ENCODE data around the gene NCKAP1. TPM values are rescaled to one million over a fixed set of nuclear protein-coding genes. Genes with fewer than 3 reads are reported as not detected.
"Not testable (repeated sequence)": the region's sequence is repeated elsewhere in the genome, so short reads cannot be mapped to it uniquely, and the experiment has no call there.

NCKAP1 gene, protein sequence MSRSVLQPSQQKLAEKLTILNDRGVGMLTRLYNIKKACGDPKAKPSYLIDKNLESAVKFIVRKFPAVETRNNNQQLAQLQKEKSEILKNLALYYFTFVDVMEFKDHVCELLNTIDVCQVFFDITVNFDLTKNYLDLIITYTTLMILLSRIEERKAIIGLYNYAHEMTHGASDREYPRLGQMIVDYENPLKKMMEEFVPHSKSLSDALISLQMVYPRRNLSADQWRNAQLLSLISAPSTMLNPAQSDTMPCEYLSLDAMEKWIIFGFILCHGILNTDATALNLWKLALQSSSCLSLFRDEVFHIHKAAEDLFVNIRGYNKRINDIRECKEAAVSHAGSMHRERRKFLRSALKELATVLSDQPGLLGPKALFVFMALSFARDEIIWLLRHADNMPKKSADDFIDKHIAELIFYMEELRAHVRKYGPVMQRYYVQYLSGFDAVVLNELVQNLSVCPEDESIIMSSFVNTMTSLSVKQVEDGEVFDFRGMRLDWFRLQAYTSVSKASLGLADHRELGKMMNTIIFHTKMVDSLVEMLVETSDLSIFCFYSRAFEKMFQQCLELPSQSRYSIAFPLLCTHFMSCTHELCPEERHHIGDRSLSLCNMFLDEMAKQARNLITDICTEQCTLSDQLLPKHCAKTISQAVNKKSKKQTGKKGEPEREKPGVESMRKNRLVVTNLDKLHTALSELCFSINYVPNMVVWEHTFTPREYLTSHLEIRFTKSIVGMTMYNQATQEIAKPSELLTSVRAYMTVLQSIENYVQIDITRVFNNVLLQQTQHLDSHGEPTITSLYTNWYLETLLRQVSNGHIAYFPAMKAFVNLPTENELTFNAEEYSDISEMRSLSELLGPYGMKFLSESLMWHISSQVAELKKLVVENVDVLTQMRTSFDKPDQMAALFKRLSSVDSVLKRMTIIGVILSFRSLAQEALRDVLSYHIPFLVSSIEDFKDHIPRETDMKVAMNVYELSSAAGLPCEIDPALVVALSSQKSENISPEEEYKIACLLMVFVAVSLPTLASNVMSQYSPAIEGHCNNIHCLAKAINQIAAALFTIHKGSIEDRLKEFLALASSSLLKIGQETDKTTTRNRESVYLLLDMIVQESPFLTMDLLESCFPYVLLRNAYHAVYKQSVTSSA
- 100 to 1,000 TPM; 137 to 155 (median 140) TPM for polyA plus RNA-seq (ENCODE audit: insufficient read length in 3 of 3)

DNA sequence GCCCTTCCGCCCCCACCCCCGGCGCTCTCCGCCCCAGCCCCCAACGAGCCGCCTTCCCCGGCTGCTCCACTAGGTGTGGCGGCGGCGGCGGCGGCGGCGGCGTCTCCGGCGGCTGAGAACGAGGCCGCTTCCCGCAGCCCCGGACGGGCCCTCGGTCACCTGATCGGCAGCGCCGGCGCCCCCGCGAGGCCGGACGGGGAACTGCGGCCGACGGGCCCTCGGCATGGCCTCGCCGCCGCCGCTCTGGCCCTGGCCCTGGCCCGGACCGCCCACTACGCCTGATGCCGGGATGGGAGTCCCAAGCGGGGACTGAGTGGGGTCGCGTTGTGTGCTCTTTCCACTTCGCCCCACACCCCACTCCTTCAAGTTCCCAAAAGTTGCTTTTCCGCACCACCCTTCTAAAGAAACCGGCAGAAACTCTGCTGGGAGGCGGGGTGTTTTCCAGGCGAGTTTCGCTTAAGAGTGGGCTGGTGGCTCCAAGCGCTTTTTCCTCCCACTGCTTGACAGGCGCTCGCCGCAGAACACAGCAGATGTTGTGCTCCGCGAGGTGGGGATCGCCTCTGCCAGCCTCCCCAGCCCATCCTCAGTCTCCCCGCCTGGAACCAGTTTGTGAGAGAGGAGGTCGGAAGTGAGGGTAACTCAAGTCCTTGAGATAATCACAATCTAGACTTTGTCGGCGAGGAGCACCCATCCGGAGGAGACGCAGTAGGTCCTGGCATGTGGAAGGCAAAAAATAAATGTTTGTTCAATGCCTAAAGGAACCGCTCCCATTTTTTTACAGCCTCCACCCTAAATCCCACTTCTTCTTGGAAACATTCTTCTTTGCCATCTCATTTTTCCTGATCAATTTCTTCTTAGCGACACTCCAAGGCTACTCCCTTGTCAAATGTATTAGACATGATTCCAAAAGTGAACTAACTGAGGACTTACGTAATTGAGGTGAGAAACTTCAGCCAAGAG is at the start of gene NCKAP1:
Gene NCKAP1, minus strand, starts transcription at position 117 of the 960 bp plus-strand sequence. CDS start 358 bp downstream, outside the sequence.
- DNase-seq (ENCODE audit: low read depth in 3 of 3, low spot score in 2 of 3), result peak in 2 of 3 donors; percentile 73 to 79

DNA sequence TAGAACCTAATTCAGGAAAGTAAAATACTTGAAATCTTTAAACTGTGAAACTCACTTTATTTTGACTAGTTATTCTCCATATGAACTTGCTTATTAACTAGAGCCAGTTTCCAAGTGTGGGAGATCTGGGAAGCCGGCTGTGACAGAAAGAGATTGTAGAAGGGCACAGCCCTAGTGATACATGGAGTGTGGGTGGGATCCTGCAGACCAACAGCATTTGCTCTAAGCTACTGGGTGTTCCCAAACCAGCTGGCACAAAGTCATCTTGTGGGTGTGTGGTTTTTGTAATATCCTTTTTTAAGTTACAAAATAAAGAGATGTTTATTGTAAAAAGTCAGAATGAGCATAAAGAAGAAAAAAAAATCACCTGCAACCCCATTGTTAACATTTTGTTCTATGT is 43.7 kb upstream of the NCKAP1 start:
- no peak for DNase-seq (ENCODE audit: low read depth in 3 of 3, low spot score in 2 of 3)

DNA sequence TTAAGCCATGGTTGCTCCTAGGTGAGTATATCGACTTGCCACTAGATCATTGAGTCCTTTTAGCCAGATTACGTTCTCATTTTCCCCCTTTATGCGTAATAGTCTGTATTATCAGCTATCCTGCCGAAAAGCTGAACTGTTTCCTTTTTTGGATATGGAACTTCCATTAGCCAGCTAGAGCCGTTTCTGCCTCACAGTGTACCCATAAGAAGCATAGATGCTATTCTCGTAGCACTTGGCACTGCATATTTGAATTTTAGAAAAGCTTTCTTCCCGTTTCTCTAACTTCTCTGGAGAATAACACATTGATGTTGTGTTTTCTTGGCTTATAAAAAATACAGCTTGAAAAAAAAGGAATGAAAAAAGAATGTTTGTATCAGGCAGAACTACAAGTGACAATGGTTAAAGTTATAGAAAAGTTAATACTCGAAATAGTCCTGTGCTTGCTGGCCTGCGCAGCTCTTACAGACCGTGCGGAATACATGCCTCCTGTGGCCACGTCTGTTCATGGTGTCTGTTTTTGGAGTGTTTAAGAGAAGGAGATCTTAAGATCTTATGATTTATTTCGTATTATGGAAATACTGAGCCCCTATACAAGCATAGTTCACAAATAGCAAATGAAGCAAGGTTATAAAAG is 41.0 kb upstream of the NCKAP1 start:
- DNase-seq (ENCODE audit: low read depth in 3 of 3, low spot score in 2 of 3), result peak in 1 of 3 donors; percentile 51

DNA sequence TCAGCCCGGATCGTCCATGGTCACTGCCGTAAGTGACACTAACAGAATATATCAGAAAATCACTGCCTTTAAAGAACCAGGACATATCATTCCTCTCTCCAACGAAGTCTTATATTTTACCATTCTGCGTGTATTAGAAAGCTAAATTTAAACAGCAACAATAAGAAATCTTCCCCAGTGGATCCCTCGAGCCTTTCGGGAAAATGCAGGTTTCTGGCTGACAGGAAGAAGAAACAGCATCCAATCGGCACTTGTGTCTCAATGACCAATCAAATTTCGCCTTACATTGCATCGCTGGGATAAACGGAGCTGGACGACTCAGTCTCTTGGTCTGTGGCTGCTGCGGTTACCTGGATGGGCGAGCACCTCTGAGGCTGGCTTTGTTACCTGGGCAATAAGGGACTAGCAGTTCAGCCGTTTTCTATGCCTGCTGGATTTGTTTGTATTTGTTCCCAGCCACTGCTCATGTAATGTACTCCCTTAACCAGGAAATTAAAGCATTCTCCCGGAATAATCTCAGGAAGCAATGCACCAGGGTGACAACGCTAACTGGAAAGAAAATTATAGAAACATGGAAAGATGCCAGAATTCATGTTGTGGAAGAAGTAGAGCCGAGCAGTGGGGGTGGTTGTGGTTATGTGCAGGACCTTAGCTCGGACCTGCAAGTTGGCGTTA is 40.3 kb upstream of the NCKAP1 start, which contains the start of gene DUSP19:
Gene DUSP19, plus strand, starts transcription at position 284 of the 675 bp plus-strand sequence. Its CDS starts 187 bp downstream, at position 471.
- DNase-seq (ENCODE audit: low read depth in 3 of 3, low spot score in 2 of 3), result peak; percentile 98 to 99 (median 99)

DNA sequence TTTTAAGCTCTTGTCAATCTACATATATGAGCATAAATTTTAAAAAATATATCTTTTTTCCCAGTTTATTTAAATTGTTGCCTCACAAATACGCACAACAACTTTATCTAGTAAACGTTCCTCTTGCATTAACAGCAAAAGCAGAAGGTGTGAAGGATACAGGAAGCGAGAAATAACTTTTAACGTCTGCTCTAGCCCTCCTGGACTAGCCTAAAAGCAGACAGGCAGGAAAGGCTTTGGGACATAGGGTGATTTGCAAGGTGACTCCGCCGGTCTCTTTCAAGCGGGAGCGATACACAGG is 39.9 kb upstream of the NCKAP1 start:
- no peak for DNase-seq (ENCODE audit: low read depth in 3 of 3, low spot score in 2 of 3)

DNA sequence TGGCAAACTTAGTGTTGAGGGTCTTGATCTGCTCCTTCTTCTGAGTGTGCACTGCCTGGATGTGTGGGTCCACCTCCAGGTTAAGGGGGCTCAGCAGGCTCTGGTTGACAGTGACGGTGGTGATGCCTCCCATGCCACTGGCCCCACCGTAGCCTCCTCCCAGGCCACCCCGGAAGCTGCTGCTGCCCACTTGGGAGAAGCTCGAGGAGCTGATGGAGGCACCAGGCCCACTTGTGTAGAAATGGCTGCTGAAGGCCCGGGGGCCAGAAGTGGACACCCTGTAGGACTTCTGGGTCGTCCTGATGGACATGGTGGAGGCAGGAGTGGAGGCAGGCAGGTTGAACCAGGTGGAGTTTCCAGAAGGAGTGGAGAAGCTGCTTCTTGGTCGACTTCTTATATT is 33.9 kb upstream of the NCKAP1 start:
- no peak for DNase-seq (ENCODE audit: low read depth in 3 of 3, low spot score in 2 of 3)

DNA sequence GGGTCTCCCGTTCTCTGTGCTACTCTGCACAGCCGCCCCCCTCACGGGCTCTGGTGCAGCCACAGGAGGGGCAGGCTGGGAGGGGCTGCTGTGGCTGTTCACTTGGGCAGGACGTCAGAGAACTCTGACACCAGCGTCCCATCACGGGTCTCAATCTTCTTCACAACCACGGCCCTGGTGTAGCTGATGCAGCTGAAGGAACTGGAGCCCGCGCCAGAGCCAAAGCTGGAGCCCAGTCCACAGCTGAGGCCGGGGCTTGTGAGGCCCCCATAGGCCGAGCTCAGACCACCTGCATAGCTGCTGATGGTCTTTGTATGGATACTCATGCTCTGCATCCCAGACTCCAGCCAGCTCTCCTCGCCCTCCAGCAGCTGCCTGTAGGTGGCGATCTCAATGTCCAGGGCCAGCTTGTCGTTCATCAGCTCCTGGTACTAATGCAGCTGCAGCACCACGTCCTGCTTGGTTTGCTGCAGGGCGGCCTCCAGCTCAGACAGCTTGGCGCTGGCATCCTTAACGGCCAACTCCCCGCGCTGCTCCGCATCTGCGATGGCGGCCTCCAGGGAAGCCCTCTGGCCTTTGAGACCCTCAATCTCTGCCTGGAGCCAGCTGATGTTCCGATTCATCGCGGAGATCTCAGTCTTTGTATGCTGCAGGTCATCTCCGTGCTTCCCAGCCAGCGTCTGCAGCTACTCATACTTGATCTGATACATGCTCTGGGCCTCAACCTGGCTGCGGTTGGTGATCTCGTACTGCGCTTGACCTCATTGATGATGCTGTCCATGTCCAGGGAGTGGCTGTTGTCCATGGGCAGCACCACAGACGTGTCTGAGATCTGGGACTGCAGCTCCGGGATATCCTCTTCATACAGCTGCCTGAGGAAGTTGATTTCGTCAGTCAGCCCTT is 32.9 kb upstream of the NCKAP1 start:
- DNase-seq (ENCODE audit: low read depth in 3 of 3, low spot score in 2 of 3), result no peak

DNA sequence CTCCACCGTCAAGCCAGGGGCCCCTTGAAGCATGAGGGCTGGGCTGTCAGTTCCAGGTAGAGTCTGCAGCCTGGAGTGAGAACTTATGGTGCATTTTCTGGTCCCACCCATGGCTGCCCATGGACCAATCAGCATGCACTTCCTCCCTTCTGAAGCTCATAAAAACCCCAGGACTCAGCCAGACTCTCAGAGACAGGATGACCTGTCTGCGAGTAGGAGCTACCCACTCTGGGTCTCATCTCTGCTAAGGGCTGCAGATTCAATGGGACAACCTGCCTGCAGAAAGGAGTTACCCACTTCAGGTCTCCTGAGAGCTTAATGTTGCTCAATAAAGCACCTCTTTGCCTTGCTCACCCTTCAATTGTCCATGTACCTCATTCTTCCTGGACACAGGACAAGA is 30.9 kb upstream of the NCKAP1 start:
- DNase-seq (ENCODE audit: low read depth in 3 of 3, low spot score in 2 of 3), result no peak

DNA sequence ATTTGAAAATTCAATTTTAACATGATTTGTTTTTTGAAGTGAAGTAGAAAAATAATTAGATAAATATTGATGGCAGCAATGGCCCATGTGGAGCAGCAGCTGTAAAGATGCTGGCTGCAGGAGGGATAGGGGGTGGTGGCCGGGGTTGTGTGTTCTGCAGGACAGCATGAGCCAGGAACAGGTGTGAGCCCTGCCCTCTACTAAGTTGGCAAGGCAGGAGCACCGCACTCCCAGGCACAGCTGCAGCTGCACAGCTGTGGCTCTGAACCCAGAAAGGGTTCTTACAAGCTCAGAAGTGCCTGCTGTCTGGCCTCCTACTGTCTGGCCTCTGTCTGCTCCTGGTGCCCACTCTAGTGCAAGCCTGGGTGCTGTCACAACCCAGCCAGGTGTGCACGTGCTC is 30.3 kb upstream of the NCKAP1 start:
- DNase-seq (ENCODE audit: low read depth in 3 of 3, low spot score in 2 of 3), result no peak

DNA sequence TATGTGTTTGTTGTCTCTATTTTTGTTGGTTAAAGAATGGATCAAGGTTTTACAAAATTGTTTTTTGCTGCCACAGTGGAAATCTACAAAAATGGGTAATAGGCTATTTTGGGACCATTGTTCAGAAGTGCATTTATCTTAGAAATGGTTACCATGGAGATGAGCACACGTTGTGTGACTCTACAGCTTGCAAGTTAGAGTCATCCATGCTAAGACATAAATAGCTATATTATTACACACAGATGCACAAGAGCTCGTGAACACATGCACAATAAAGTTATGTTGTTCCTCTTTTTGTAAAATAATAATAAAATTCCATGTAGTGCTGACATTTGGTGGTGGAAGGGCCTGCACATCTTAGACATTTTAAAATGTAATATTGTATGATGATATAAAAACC is 24.8 kb upstream of the NCKAP1 start:
- no peak for DNase-seq (ENCODE audit: low read depth in 3 of 3, low spot score in 2 of 3)

DNA sequence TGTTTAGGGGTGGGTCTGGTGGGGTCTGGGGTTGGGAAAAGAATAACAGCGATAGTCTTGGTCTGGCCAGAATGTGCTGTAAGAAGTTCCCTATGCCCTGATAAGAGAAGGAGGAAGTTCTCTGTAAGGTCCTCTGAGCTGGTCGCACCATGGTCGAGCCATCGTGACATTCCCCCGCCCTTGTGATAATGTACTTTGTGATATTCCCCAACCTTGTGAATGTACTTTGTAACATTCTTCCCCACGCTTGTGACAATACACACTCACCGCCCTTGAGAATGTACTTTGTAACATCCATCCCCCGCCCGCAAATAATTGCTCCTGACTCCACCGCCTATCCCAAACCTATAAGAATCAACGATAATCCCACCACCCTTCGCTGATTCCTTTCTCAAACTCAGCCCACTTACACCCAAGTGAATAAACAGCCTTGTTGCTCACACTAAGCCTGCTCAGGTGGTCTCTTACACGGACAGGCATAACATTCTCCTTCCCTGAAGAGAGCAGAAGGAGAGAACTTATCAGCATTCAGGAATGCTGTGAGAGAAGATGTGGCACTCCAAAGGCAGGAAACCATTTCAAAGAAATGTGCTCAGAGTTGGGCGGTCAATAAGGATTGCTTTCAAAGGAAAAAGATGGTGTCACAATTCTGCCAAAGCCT is 22.4 kb upstream of the NCKAP1 start:
- DNase-seq (ENCODE audit: low read depth in 3 of 3, low spot score in 2 of 3), result no peak

DNA sequence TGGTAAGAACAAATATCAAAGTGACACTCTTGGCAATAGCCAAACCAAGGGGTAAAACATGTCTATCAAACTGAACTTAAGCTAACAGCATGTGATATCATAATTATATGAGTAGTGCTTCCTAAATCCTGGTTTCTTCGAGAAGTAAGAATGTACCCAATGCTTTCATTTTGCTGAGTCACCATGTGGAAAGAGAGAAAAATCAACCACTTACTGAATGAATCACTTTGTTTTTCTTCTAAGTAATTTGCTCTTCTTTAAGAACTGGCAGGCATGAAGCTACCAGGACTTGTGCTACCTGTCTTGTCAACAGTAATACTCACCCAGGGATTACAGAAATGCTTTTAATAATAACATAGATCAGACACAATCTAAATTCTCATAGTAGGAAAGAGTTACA is 21.3 kb upstream of the NCKAP1 start:
- no peak for DNase-seq (ENCODE audit: low read depth in 3 of 3, low spot score in 2 of 3)

DNA sequence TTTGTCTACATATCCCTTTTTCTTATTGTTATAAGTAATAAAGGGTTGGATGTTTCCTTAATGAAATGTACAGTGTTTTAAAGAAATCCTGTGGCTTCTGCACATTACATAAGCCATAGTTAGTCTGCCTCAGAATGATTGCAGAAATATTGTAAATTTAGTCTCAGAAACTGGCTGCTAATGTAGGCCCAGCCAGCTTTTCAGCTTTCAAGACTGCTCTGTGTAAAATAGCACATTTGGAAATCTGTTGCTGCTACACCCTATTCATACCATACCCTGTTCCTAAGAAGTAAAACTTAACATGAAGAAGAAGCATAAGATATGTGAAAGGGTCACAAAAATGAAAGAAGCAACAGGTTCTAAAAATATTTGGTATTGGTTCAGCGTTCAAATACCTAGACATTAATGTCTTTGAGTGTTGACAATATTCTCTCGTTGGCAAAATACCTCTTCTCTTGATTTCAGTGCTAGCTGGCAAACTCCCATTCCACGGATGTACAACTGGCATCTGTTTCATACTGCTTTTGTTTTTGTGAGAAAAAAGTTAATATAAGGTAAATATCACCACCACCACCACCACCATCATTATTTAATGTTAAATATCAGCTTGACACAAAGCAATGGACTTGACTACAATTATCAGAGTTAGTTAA is 19.2 kb upstream of the NCKAP1 start:
- DNase-seq (ENCODE audit: low read depth in 3 of 3, low spot score in 2 of 3), result no peak

DNA sequence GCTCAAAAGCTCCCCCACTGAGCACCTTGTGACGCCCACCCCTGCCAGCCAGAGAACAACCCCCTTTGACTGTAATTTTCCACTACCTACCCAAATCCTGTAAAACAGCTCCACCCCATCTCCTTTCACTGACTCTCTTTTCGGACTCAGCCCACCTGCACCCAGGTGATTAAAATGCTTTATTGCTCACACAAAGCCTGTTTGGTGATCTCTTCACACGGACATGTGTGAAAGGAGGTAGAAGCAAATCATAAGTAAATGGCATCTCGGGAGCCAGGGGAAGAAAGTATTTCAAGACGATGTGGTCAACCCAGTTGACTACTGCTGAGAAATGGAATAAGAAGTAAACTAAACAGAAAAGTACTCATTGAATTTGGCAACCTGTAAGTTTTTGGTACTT is 11.2 kb upstream of the NCKAP1 start:
- DNase-seq (ENCODE audit: low read depth in 3 of 3, low spot score in 2 of 3), result no peak

DNA sequence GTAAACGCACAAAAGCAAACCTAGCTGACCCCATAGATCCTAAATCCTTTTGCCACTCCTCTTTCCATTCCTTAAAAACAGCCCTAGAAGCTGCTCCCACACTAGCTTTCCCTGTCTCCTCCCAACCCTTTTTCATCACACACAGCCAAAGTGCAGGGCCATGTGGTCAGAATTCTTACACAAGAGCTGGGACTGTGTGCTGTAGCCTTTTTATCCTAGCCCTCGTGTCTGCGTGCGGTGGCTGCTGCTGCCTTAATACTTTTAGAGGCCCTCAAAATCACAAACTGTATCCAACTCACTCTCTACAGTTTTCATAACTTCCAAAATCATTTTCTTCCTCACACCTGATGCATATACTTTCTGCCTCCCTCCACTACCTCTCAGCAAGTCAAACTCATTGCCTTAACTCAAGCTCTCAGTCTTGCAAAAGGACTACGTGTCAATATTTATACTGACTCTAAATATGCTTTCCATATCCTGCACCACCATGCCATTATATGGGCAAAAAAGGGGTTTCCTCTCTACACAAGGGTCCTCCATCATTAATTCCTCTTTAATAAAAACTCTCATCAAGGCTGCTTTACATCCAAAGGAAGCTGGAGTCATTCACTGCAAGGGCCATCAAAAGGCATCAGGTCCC is 9.3 kb upstream of the NCKAP1 start:
- DNase-seq (ENCODE audit: low read depth in 3 of 3, low spot score in 2 of 3), result not testable (repeated sequence)

DNA sequence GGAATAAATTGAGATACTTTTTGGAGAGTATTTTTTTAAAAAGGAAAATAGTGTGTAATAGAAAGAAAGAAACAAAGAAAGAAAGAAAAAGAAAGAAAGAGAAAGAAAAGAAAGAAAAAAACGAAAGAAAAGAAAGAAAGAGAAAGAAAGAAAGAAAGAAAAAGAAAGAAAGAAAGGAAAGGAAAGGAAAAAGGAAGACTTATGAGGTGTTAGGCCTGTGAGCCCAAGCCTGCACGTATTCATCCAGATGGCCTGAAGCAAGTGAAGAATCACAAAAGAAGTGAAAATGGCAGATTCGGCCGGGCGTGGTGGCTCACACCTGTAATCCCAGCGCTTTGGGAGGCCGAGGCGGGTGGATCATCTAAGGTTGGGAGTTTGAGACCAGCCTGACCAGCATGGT is 5.3 kb upstream of the NCKAP1 start:
- not testable (repeated sequence) for DNase-seq (ENCODE audit: low read depth in 3 of 3, low spot score in 2 of 3)
